ENCODE measurements around the gene CHMP1B.
"Not testable (repeated sequence)": the region's sequence is repeated elsewhere in the genome, so short reads cannot be mapped to it uniquely, and the experiment has no call there.

The CHMP1B gene

DNA sequence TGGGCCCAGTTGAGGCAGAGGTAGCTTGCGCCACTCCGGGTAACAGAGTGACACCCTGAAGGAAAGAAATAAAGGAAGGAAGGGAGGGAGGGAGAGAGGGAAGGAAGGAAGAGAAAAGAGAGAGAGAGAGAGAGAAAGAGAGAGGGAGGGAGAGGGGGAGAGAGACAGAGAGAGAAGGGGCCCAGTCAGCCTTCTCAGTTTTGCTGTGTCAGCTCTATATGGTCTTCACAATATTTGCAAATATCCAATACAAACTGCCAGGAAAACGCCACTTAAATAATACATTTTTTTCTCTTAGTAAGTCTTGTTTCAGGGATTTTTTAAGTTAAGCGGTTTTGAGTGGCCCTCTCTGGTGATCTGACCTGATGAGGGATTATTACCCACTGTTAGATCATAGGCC, 5.6 kb upstream of the CHMP1B start:
- Histone ChIP-seq H3K4me3 (ENCODE audit: low read length) (no peak overlapping the region), H3K27ac (ENCODE audit: low read depth, low read length) (no peak overlapping the region), H3K9ac (ENCODE audit: low read length) (no peak overlapping the region), H3K4me1 (ENCODE audit: control insufficient read depth, insufficient read depth, low read length) (peaks cover 3% of the 10 kb centered on the region), H3K27me3 (ENCODE audit: control insufficient read depth, insufficient read depth, low read length) (no peaks in the 10 kb centered on the region), H3K36me3 (ENCODE audit: control insufficient read depth, insufficient read depth, low read length) (no peaks in the 10 kb centered on the region)

- H3K27me3 ChIP-seq (ENCODE audit: control insufficient read depth, insufficient read depth, low read length) = no peaks in the 10 kb centered on the region
- no peaks in the 10 kb centered on the region for H3K36me3 ChIP-seq (ENCODE audit: control insufficient read depth, insufficient read depth, low read length)
- no peak overlapping the region for H3K4me3 ChIP-seq (ENCODE audit: low read length)
Measured at GRCh38 chr18:11847811-11848210, 3.4 kb upstream of the CHMP1B start.

DNA sequence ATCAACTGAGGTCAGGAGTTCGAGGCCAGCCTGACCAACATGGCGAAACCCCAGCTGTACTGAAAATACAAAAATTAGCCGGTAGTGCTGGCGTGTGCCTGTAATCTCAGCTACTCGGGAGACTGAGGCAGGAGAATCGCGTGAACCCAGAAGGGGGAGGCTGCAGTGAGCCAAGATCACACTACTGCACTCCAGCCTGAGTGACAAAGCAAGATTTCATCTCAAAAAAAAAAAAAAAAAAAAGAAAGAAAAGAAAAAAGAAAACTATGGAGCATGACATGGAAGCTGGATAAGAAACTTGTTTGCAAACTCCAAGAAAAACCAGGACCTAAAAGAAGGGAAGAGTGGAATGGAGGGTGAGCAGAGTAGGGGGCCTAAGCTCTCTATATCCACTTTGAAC, 1.9 kb upstream of the CHMP1B start:
- H3K27me3 ChIP-seq (ENCODE audit: control insufficient read depth, insufficient read depth, low read length) = no peaks in the 10 kb centered on the region
- H3K36me3 ChIP-seq (ENCODE audit: control insufficient read depth, insufficient read depth, low read length) = no peaks in the 10 kb centered on the region
- peaks cover 12% of the 10 kb centered on the region for H3K4me1 ChIP-seq (ENCODE audit: control insufficient read depth, insufficient read depth, low read length)
- peak overlapping the region; percentile 93 for H3K27ac ChIP-seq (ENCODE audit: low read depth, low read length)
- no peak overlapping the region for H3K9ac ChIP-seq (ENCODE audit: low read length)
- no peak overlapping the region for H3K4me3 ChIP-seq (ENCODE audit: low read length)

More at GRCh38 chr18:11847811-11848210, 3.4 kb upstream of the CHMP1B start:
- Histone ChIP-seq H3K27ac (ENCODE audit: low read depth, low read length) (no peak overlapping the region), H3K9ac (ENCODE audit: low read length) (no peak overlapping the region), H3K4me1 (ENCODE audit: control insufficient read depth, insufficient read depth, low read length) (peaks cover 6% of the 10 kb centered on the region)

- peak overlapping the region; percentile 93 for H3K27ac ChIP-seq (ENCODE audit: low read depth, low read length)
- no peaks in the 10 kb centered on the region for H3K36me3 ChIP-seq (ENCODE audit: control insufficient read depth, insufficient read depth, low read length)
- peak overlapping the region; percentile 81 for H3K4me3 ChIP-seq (ENCODE audit: low read length)
Measured at GRCh38 chr18:11849841-11850634, 1.2 kb upstream of the CHMP1B start.

DNA sequence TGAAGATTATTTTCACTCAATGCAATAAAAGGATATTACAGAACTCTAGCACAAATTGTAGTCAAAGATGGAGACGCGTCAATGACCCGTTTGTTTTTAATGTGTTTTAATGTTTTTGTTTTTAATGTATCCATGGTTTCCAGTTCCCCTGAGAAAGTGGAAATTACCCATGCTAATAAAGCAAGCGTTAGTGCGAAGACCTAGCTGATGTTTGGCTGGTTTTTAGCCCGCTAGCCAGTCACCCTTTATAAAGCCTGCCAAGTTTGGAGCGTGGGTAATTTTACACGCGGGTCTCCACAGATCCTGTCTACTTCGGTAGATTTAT, 430 bp upstream of the CHMP1B start:
- Histone ChIP-seq H3K27ac (ENCODE audit: low read depth, low read length) (peak overlapping the region; percentile 93), H3K27me3 (ENCODE audit: control insufficient read depth, insufficient read depth, low read length) (no peaks in the 10 kb centered on the region), H3K4me3 (ENCODE audit: low read length) (peak overlapping the region; percentile 81), H3K36me3 (ENCODE audit: control insufficient read depth, insufficient read depth, low read length) (no peaks in the 10 kb centered on the region), H3K4me1 (ENCODE audit: control insufficient read depth, insufficient read depth, low read length) (peaks cover 12% of the 10 kb centered on the region), H3K9ac (ENCODE audit: low read length) (peak overlapping the region; percentile 42)

More at GRCh38 chr18:11849841-11850634, 1.2 kb upstream of the CHMP1B start:
- Histone ChIP-seq H3K4me1 (ENCODE audit: control insufficient read depth, insufficient read depth, low read length) (peaks cover 12% of the 10 kb centered on the region), H3K27me3 (ENCODE audit: control insufficient read depth, insufficient read depth, low read length) (no peaks in the 10 kb centered on the region), H3K9ac (ENCODE audit: low read length) (peak overlapping the region; percentile 53)

DNA sequence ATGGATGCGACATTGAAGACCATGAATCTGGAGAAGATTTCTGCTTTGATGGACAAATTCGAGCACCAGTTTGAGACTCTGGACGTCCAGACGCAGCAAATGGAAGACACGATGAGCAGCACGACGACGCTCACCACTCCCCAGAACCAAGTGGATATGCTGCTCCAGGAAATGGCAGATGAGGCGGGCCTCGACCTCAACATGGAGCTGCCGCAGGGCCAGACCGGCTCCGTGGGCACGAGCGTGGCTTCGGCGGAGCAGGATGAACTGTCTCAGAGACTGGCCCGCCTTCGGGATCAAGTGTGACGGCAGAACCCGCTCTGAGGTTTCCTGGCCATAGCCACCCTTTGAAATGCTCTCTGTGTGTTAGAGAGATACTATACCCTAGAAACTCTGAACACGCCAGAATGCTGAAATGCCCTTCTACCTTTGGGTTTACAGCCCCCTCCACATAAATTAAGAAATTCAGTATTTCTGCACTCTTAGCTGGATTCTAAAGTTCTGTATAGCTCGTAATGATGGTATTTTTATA, 659 bp downstream of the CHMP1B start:
- Histone ChIP-seq H3K27me3 (ENCODE audit: control insufficient read depth, insufficient read depth, low read length) (no peaks in the 10 kb centered on the region), H3K4me1 (ENCODE audit: control insufficient read depth, insufficient read depth, low read length) (peaks cover 12% of the 10 kb centered on the region), H3K9ac (ENCODE audit: low read length) (peak overlapping the region; percentile 96), H3K4me3 (ENCODE audit: low read length) (peak overlapping the region; percentile 81), H3K27ac (ENCODE audit: low read depth, low read length) (peak overlapping the region; percentile 93), H3K36me3 (ENCODE audit: control insufficient read depth, insufficient read depth, low read length) (no peaks in the 10 kb centered on the region)

DNA sequence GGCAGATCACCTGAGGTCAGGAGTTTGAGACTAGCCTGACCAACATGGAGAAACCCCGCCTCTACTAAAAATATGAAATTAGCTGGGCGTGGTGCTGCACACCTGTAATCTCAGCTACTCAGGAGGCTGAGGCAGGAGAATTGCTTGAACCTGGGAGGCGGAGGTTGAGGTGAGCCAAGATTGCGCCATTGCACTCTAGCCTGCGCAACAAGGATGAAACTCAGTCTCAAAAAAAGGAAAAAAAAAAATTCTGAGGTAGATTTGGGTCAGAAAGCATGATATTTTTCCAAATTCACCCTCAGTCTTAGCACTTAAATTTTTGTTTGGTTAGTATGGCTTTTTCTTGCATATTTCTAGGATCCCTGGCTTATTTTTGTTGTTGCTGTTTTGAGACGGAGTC, 3.3 kb downstream of the CHMP1B start:
- H3K4me3 ChIP-seq (ENCODE audit: low read length); H3K27ac ChIP-seq (ENCODE audit: low read depth, low read length); H3K9ac ChIP-seq (ENCODE audit: low read length); H3K36me3 ChIP-seq (ENCODE audit: control insufficient read depth, insufficient read depth, low read length); H3K27me3 ChIP-seq (ENCODE audit: control insufficient read depth, insufficient read depth, low read length): not testable (repeated sequence)
- H3K4me1 ChIP-seq (ENCODE audit: control insufficient read depth, insufficient read depth, low read length) = peaks cover 15% of the 10 kb centered on the region

DNA sequence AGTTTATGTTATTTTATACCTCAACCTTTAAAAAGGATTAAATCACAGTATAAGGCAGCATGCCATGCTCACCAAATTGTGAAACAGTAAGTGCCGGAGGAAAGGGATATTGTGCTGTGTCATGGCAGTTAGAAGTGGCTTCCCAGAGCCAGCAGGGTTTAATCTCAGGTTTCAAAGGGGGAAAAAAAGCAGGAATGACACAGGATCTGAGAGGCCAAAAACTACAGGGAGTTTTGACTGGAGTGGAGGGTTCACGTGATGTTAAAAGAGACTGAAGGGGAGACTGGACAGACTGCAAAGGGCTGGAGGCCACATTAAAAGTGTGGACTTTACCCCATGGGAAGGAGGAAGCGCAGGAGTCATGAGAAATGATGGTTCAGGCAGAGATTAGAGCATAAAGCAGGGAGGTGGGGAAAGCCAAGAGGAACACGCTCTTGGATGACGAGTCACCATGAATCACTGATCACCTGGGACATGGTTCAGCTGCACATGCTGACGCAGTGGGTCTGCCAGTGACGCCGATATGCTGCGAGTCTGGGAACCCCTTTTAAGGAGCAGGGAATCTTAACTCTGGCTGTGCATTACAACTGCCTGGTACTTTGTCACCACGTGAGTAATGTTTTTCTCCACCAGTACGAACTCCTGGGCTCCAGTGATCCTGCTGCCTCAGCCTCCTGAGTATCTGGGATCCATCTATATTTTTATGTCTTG, 6.1 kb downstream of the CHMP1B start:
- Histone ChIP-seq H3K9ac (ENCODE audit: low read length) (no peak overlapping the region), H3K27me3 (ENCODE audit: control insufficient read depth, insufficient read depth, low read length) (no peaks in the 10 kb centered on the region), H3K4me1 (ENCODE audit: control insufficient read depth, insufficient read depth, low read length) (peaks cover 13% of the 10 kb centered on the region), H3K36me3 (ENCODE audit: control insufficient read depth, insufficient read depth, low read length) (no peaks in the 10 kb centered on the region), H3K4me3 (ENCODE audit: low read length) (peak overlapping the region; percentile 2), H3K27ac (ENCODE audit: low read depth, low read length) (peak overlapping the region; percentile 88)

DNA sequence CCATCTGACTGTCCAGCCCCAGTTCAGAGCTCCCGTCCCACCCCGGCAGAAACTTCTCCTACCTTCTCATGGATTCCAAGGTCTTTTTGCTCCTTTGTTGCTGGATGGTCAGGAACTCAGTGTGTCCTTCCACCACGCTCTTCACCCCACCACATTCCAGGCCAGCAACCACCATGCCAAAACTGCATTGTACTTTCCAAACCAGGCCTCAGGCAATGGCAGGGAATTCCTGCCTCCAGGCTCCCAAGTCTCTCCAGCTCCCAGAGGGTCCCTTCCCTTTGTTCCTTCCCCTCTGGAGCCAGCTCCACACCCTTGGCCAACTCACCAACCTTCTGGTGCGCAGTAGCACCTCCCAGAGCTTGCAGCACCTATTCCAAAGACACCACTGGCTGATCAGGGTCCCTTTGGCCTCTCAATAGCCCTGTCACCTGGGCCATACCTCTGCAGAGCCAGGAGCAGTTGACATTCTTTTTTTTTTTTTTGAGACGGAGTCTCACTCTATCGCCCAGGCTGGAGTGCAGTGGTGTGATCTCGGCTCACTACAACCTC, 8.1 kb downstream of the CHMP1B start:
- H3K4me1 ChIP-seq (ENCODE audit: control insufficient read depth, insufficient read depth, low read length) = peaks cover 3% of the 10 kb centered on the region
- no peak overlapping the region for H3K4me3 ChIP-seq (ENCODE audit: low read length)
- H3K36me3 ChIP-seq (ENCODE audit: control insufficient read depth, insufficient read depth, low read length) = no peaks in the 10 kb centered on the region
- H3K27ac ChIP-seq (ENCODE audit: low read depth, low read length) = no peak overlapping the region
- no peak overlapping the region for H3K9ac ChIP-seq (ENCODE audit: low read length)
- H3K27me3 ChIP-seq (ENCODE audit: control insufficient read depth, insufficient read depth, low read length) = no peaks in the 10 kb centered on the region

- Histone ChIP-seq H3K36me3 (ENCODE audit: control insufficient read depth, insufficient read depth, low read length) (no peaks in the 10 kb centered on the region), H3K9ac (ENCODE audit: low read length) (no peak overlapping the region), H3K4me1 (ENCODE audit: control insufficient read depth, insufficient read depth, low read length) (peaks cover 3% of the 10 kb centered on the region), H3K27me3 (ENCODE audit: control insufficient read depth, insufficient read depth, low read length) (no peaks in the 10 kb centered on the region), H3K4me3 (ENCODE audit: low read length) (no peak overlapping the region), H3K27ac (ENCODE audit: low read depth, low read length) (no peak overlapping the region)
Measured at GRCh38 chr18:11859903-11860407, 8.7 kb downstream of the CHMP1B start.

- H3K4me1 ChIP-seq (ENCODE audit: control insufficient read depth, insufficient read depth, low read length) = peaks cover 3% of the 10 kb centered on the region
- no peaks in the 10 kb centered on the region for H3K27me3 ChIP-seq (ENCODE audit: control insufficient read depth, insufficient read depth, low read length)
- no peak overlapping the region for H3K9ac ChIP-seq (ENCODE audit: low read length)
- no peak overlapping the region for H3K27ac ChIP-seq (ENCODE audit: low read depth, low read length)
- H3K36me3 ChIP-seq (ENCODE audit: control insufficient read depth, insufficient read depth, low read length) = no peaks in the 10 kb centered on the region
- no peak overlapping the region for H3K4me3 ChIP-seq (ENCODE audit: low read length)
Measured at GRCh38 chr18:11860594-11861450, 9.6 kb downstream of the CHMP1B start.
